ENCODE measurements around the gene CYBB.

Gene CYBB

DNA sequence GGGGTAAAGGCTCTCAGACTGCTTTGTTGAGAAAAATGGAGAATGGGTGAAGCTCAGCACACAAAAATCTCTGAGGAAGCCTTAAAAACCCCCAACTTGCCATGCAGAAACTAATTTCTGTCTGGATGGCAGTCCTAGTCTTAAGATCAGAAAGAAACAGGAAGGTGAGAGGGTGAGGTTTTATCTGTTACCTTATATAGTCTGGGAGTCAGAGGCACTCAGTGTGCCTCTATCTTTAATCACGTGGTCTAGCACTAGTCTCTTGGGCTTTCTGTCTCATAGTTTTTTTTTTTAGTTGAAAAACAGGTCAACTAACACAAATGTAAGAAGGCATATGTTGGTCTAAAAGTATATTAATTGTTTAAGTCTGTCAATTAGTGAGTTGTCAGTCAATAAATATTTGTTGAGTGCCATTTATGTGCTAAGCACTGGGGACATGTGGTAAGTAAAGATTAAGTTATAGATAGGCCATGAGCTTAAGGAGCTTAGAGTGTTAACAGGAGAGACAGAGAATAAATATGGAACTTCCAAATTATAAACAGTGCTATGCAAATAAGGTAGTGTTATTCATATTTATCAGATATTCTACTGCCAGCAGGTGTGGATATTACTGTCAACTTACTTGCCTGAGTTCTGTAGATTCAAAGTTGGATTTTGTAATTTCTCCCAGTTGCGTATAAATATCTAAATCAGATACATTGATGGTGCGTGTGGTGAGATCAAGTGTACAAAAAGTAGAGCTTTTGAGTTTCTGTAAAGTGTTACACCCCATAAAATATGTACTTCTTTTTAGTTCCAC, 7.0 kb downstream of the CYBB start:
- DNase-seq = no peak

- DNase-seq = no peak
Measured at GRCh38 chrX:37787423-37787869, 7.6 kb downstream of the CYBB start.

DNA sequence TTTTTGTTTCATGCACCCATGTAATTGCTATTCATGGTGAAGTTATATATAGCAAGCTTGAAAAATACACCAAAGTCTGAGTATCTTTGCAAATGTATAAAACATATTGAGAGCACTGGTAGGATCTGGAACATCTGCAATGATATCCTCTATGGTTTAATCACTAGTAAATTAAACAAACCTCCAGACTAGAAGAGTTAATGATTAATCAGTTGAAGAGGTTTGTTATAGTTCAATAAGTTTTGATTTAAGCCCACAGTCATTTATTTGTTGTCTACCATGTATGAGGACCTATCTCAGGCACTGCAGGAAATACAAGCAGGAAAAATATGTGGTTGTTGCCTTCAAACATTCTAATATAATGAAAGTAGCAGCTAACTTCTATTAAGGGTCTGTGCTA, 16.5 kb downstream of the CYBB start:
- no peak for DNase-seq

DNA sequence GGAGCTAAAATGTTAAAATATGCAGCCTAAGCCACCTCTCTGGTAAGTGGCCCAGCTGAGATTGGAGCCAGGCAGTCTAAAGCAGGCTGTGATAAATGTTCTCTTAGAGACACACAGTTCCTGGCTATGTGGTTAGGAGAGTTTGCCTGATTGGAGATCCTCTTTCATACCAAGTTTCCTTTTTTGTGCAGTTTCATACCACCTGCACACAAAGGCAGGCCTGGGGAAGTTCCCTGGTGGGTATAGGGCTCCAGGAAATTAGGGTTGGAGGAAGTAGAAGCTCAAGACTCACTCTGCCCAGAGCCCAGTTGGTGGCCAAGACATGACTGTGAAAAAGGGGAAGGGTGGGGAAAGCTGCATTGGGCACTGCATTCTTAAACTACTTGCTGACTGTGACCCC, 16.9 kb downstream of the CYBB start:
- DNase-seq = no peak

DNA sequence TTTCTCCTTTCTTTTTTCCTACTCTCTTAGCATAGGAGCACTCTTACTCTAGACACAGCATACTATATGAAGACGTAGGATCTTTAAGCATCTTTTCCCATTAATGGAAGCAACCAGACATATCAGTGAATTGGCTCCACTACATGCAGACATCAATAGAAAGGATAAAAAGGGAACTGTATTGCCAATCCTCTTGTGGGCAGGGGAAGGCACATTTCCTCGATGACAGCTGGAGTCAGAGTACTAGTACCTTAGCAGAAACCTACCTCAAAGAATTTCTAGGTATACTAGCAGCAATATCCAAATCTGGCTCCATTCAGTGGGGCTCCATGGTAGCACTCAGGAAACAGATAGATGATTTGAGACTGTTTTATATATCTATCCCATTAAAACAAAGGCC, 20.1 kb downstream of the CYBB start:
- DNase-seq = no peak

- no peak for DNase-seq
Measured at GRCh38 chrX:37800717-37801116, 20.9 kb downstream of the CYBB start.

DNA sequence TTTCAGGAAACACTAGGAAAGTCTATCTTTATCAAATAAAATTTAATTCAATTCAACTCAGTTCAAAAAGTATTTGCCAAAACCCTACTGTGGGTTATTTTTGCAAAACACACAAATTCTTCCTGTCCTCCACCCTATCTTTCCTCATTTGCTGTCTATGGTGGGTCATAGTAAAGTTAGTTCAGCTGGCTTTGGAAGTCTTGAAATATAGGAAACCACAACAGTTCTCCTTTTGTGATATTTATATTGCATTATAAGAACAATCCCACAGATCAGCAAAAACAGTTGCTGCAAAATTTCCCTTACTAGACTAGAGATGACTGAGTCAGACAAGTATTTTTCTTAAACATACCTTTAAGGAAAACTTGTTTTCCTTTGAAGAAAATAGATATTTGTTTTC, 22.2 kb downstream of the CYBB start:
- DNase-seq = no peak

- no peak for DNase-seq
Measured at GRCh38 chrX:37803057-37803456, 23.2 kb downstream of the CYBB start.

GRCh38 chrX:37809970-37810369, 30.1 kb downstream of the CYBB start:
- DNase-seq = no peak

- DNase-seq = no peak
Measured at GRCh38 chrX:37812110-37812509, 32.3 kb downstream of the CYBB start.

DNA sequence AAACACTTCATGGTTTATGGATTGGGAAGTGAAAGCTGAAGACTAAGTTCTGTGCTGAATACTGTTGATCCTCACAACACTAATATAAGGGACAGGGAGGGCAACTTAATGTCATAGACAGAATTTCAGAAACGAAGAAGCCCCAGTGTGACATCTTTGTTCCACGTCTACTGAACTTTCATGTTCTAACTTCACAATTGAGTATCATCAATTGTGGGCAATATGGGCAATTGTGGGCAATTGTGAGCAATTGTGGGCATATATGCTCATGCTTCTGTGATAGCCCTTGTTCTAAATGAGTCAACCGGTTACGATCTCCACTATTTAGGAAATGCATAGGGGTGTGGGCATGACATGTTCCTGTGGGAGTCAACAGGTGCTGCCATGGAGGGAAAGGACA, 33.7 kb downstream of the CYBB start:
- no peak for DNase-seq

GRCh38 chrX:37815366-37815765, 35.5 kb downstream of the CYBB start:
- DNase-seq = no peak

DNA sequence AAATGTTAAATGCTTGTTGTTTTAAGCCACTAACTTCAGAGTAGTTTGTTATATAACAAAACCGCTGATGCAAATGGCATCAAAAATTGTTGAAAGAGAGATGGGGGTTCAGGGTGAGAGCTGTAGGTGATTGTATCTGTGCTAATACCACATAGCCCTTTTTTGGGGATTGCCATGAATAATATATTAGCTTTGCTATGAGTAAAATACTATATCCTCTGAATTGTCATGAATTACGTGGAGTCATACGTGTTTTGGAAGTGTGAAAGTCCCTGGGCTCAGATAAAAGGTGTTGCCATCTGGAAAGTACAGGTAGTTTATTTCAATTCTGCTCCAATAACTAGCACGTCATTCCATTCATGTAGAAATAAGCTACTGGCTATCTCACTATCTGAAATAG, 36.9 kb downstream of the CYBB start:
- DNase-seq = no peak

GRCh38 chrX:37817176-37817575, 37.3 kb downstream of the CYBB start:
- DNase-seq = no peak

- no peak for DNase-seq
Measured at GRCh38 chrX:37817579-37817978, 37.7 kb downstream of the CYBB start.

DNA sequence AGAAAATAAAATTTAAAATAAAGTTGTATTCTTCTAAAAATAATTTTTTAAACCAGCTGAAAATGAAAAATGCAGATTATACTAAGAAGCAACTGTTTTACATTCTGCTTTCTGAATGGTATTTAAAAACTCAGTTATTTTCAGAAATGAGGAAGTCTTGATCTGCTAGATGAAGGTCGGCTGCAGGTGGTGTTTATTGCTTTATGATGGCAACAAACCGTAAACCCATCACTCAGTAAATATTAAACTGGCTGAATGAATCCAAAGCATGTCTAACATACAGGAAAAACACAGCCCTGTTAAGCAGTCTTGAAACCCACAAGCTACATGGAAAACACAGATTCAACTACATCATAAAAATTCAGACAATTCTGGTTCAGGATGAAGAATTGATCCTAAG, 38.2 kb downstream of the CYBB start:
- DNase-seq = no peak

GRCh38 chrX:37820646-37821045, 40.8 kb downstream of the CYBB start:
- DNase-seq = no peak

DNA sequence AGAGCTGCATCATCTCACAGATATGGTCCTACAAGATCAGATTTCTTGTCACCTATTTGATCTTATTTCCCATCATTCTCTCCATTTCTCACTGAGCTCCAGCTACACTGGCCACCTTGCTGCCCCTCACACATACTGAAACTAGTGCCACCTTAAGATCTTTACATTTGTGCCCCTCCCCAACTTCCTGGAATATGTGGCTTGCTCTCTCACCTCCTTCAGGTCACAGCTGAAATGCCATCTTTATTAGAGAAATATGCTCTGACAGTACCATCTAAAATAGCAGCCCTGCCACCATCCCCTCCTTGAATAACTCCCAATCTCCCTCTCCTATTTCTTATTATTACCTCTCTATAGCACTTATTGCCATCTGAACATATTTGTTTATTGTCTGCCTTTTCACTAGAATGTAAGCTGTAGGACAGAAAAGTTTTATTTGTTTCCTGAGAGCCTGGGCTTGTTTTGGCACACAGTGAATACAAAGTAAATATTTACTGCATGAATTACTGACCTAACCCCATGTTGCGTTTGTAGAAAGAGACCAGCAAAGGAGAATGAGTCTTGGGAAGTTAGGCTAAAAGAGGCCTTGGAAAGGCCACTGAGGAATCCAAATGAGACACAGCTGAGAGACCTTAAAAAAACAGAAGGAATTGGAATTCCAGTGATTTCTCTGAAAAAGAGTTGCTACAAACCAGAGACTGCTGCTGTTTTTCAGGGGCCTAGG, 44.8 kb downstream of the CYBB start:
- no peak for DNase-seq

GRCh38 chrX:37825215-37825842, 45.5 kb downstream of the CYBB start:
- DNase-seq = peak; percentile 29

DNA sequence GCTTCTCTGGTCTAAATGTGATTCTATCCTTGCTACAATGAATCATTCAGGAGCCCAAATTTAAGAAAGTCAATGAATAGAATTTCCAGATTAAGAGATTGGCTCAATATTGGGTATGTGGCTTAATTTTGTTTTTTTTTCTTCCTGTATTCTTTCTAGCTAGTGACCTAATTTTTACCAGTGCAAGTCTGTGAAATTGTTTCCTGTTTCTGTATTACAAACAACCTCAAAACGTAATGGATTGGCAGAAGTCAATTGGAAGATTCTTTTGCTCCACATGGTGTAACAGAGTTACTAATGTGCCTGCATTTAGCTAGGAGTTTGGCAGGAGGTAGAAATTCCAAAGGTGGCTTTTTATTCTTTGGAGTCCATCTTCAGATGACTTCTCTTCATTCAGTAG, 49.9 kb downstream of the CYBB start:
- DNase-seq = no peak

- no peak for DNase-seq
Measured at GRCh38 chrX:37830371-37830770, 50.5 kb downstream of the CYBB start.

GRCh38 chrX:37834937-37835336, 55.1 kb downstream of the CYBB start:
- no peak for DNase-seq

DNA sequence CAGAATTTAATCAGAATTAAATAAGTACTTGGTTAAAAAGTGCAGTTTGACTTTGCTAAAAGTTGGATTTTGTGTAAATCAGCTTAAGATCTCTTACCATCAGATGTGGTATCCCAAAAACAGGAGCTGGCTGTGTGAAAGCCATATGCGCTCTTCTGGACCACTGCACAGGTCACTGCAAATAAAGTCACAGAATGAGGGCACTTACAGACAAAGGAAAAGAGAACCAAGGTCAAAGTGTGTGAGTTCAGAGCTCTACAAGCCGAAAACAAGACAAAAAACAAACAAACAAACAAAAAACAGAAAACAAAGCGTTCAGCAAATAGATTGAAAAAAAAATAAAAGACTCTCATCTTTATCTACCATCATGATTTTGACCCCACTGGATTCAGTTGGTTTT, 61.1 kb downstream of the CYBB start:
- no peak for DNase-seq

- DNase-seq = no peak
Measured at GRCh38 chrX:37844622-37845021, 64.8 kb downstream of the CYBB start.
